ENCODE measurements around the gene PALMD.

- TF ChIP-seq, protein P1, sequence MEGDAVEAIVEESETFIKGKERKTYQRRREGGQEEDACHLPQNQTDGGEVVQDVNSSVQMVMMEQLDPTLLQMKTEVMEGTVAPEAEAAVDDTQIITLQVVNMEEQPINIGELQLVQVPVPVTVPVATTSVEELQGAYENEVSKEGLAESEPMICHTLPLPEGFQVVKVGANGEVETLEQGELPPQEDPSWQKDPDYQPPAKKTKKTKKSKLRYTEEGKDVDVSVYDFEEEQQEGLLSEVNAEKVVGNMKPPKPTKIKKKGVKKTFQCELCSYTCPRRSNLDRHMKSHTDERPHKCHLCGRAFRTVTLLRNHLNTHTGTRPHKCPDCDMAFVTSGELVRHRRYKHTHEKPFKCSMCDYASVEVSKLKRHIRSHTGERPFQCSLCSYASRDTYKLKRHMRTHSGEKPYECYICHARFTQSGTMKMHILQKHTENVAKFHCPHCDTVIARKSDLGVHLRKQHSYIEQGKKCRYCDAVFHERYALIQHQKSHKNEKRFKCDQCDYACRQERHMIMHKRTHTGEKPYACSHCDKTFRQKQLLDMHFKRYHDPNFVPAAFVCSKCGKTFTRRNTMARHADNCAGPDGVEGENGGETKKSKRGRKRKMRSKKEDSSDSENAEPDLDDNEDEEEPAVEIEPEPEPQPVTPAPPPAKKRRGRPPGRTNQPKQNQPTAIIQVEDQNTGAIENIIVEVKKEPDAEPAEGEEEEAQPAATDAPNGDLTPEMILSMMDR (IDR thresholded peaks at IDR 0.05): no peak
- TF ChIP-seq EZH2 (IDR thresholded peaks at IDR 0.05; ENCODE audit: borderline replicate concordance, insufficient read depth, low read depth, low read length, poor library complexity, severe bottlenecking): no peak
Measured at GRCh38 chr1:99658031-99658290, 12.0 kb downstream of the PALMD start.
